ENCODE results near the gene PRDM10. TPM values are rescaled to one million over a fixed set of nuclear protein-coding genes. Genes with fewer than 3 reads are reported as not detected.
A peak's percentile ranks its signal among the peaks of the same experiment; 100 is the strongest.

The PRDM10 gene
- total and polyA plus RNA-seq, 10 of the 15 experiments (the other 5 are each of a cell fraction or from before 2014, with no cell fraction given): 0.93 to 6.2 (median 4.1) TPM

DNA sequence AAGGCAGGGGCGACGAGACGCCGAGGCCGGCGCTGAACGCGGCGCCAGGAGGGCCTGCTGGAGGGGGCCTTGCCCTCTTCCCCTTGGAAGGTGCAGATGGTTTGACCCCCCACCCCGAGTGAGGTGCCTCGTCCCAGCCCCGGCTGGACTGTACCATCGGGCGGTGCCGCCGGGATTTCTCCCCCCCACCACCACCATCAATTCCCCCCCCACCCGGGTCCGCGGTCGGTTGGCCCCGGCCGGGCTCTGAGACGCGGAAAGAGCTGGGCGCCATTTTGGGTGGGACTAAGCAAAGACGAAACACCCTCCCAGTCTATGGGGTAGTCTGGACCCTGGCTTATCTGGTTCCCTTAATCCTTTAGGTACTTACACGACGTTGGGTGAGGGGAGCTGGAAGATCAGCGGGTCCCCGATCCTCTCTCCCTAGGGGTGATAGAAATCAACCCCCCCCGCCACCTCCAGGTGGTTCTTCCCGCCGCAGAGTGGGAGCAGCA is at the start of gene PRDM10 (continued):
- TF ChIP-seq, protein P1, sequence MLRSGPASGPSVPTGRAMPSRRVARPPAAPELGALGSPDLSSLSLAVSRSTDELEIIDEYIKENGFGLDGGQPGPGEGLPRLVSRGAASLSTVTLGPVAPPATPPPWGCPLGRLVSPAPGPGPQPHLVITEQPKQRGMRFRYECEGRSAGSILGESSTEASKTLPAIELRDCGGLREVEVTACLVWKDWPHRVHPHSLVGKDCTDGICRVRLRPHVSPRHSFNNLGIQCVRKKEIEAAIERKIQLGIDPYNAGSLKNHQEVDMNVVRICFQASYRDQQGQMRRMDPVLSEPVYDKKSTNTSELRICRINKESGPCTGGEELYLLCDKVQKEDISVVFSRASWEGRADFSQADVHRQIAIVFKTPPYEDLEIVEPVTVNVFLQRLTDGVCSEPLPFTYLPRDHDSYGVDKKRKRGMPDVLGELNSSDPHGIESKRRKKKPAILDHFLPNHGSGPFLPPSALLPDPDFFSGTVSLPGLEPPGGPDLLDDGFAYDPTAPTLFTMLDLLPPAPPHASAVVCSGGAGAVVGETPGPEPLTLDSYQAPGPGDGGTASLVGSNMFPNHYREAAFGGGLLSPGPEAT (IDR thresholded peaks at IDR 0.05; ENCODE audit: low read depth): peak; percentile 97
- TF ChIP-seq BRCA1 (IDR thresholded peaks at IDR 0.05; ENCODE audit: low read depth, low read length): peak; percentile 43; the same call in 1 of the 2 replicates
- peak; percentile 85 for TF ChIP-seq NBN (IDR thresholded peaks at IDR 0.05)
- TF ChIP-seq CHD1 (IDR thresholded peaks at IDR 0.05; ENCODE audit: low read depth, low read length): peak; percentile 97
- no peak for TF ChIP-seq PAX5 (IDR thresholded peaks at IDR 0.05; ENCODE audit: borderline replicate concordance, low read depth, low read length)
- 0 out of 2 replicates have a peak, but pooled peaks have one; percentile 28 for TF ChIP-seq ESRRA (IDR thresholded peaks at IDR 0.05; ENCODE audit: low read length)
- peak; percentile 97 for TF ChIP-seq JUND (IDR thresholded peaks at IDR 0.05; ENCODE audit: low read depth, low read length)
- TF ChIP-seq E4F1 (IDR thresholded peaks at IDR 0.05; ENCODE audit: borderline replicate concordance, partially characterized antibody): peak; percentile 65
- peak; percentile 51; the same call in 1 of the 2 replicates for TF ChIP-seq NR2C1 (IDR thresholded peaks at IDR 0.05)
- no peak for TF ChIP-seq CBX5 (IDR thresholded peaks at IDR 0.05; ENCODE audit: low read depth)
- TF ChIP-seq BCL11A (IDR thresholded peaks at IDR 0.05; ENCODE audit: low read depth, low read length): no peak
- 0 out of 2 replicates have a peak, but pooled peaks have one; percentile 51 for TF ChIP-seq NKRF (conservative IDR thresholded peaks at IDR 0.05)
- TF ChIP-seq ATF7 (IDR thresholded peaks at IDR 0.05; ENCODE audit: low read depth): peak; percentile 100
- TF ChIP-seq ZNF207 (IDR thresholded peaks at IDR 0.05; ENCODE audit: borderline replicate concordance): no peak; the same call in 1 of the 2 replicates
- TF ChIP-seq SRF (IDR thresholded peaks at IDR 0.05; ENCODE audit: low read depth in 2 of 2, low read length in 2 of 2): peak in 1 of 2 experiments; percentile 12; a peak in 2 of 4 replicates
- no peak for TF ChIP-seq ZNF622 (IDR thresholded peaks at IDR 0.05)
- no peak for TF ChIP-seq NFYB (IDR thresholded peaks at IDR 0.05; ENCODE audit: insufficient read depth, low read depth, low read length)
- TF ChIP-seq TBL1XR1 (IDR thresholded peaks at IDR 0.05; ENCODE audit: low read depth, low read length): peak; percentile 62; the same call in 1 of the 2 replicates
- TF ChIP-seq BCL3 (IDR thresholded peaks at IDR 0.05; ENCODE audit: borderline replicate concordance, insufficient read depth, low read depth, low read length, poor library complexity, severe bottlenecking): no peak
- TF ChIP-seq NFIC (IDR thresholded peaks at IDR 0.05; ENCODE audit: low read depth, low read length): 0 out of 2 replicates have a peak, but pooled peaks have one; percentile 43
- no peak for TF ChIP-seq ATF2 (IDR thresholded peaks at IDR 0.05; ENCODE audit: low read length)
- TF ChIP-seq MEF2B (IDR thresholded peaks at IDR 0.05; ENCODE audit: partially characterized antibody, poor library complexity, severe bottlenecking): peak; percentile 19

All from GM12878 (cell line).